ENCODE results near the gene SCUBE3.

Gene SCUBE3

DNA sequence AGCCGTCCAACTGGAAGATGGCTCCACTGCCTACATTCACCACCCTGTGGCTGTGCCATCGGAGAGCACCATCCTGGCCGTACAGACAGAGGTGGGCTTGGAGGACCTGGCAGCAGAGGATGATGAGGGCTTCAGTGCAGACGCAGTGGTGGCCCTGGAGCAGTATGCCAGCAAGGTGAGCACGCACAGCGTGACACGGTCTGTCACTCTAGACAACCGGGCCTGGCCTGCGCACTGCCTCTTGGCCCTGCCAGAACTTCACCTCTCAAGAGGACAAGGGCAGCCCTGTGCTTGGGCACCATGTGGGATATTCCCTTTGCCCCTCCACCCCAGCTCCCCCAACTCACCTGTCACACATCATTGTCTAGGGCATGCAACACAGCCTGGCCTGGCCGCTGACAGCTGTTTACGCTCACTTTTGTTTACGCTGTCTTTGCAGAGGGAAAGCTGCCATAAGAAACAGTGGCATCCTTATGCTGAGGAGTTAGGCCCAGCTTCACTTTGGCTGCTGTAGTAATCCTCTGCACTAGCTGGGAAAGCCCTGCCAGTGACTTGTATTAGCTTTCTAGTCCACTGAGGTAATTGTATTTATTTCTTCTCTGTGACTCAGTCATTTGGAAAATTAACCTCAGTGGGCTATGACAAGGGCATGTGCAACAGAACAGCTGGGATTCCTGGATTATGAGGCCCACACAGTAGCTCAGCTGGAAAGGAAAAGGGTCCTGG is 74.1 kb downstream of the SCUBE3 start:
- H4K20me1 ChIP-seq (ENCODE audit: insufficient read depth, low read length, poor library complexity, severe bottlenecking): no peaks in the 10 kb centered on the region
- H3K9me2 ChIP-seq (replicated peaks; ENCODE audit: low read depth, low read length): no peaks in the 10 kb centered on the region
- TF ChIP-seq, protein P1, sequence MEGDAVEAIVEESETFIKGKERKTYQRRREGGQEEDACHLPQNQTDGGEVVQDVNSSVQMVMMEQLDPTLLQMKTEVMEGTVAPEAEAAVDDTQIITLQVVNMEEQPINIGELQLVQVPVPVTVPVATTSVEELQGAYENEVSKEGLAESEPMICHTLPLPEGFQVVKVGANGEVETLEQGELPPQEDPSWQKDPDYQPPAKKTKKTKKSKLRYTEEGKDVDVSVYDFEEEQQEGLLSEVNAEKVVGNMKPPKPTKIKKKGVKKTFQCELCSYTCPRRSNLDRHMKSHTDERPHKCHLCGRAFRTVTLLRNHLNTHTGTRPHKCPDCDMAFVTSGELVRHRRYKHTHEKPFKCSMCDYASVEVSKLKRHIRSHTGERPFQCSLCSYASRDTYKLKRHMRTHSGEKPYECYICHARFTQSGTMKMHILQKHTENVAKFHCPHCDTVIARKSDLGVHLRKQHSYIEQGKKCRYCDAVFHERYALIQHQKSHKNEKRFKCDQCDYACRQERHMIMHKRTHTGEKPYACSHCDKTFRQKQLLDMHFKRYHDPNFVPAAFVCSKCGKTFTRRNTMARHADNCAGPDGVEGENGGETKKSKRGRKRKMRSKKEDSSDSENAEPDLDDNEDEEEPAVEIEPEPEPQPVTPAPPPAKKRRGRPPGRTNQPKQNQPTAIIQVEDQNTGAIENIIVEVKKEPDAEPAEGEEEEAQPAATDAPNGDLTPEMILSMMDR (conservative IDR thresholded peaks at IDR 0.05; ENCODE audit: low read length): no peak
- no peak for TF ChIP-seq EZH2phosphoT487 (IDR thresholded peaks at IDR 0.05; ENCODE audit: borderline replicate concordance)
- H3K4me2 ChIP-seq (ENCODE audit: low read depth, low read length, poor library complexity, severe bottlenecking): no peak overlapping the region
- no peaks in the 10 kb centered on the region for H3F3A ChIP-seq (ENCODE audit: low read depth)
- H2AFZ ChIP-seq (ENCODE audit: low read length): no peak overlapping the region
- H3K9ac ChIP-seq (ENCODE audit: low read depth, low read length, poor library complexity, severe bottlenecking): no peak overlapping the region
- H3K79me2 ChIP-seq (ENCODE audit: insufficient read depth, low read length): no peaks in the 10 kb centered on the region
- H3K36me3 ChIP-seq (ENCODE audit: insufficient read depth, low read length): peaks cover 36% of the 10 kb centered on the region; the same call in 1 of the 2 replicates
- H3K4me3 ChIP-seq (ENCODE audit: low read length, poor library complexity, severe bottlenecking): no peak overlapping the region
- no peaks in the 10 kb centered on the region for H3K9me3 ChIP-seq (ENCODE audit: insufficient read depth, low read depth, low read length)
- no peaks in the 10 kb centered on the region for H3K4me1 ChIP-seq (ENCODE audit: insufficient read depth, low read length, poor library complexity, severe bottlenecking)
- no peaks in the 10 kb centered on the region for H3K27me3 ChIP-seq (ENCODE audit: insufficient read depth, low read length, poor library complexity, severe bottlenecking)

DNA sequence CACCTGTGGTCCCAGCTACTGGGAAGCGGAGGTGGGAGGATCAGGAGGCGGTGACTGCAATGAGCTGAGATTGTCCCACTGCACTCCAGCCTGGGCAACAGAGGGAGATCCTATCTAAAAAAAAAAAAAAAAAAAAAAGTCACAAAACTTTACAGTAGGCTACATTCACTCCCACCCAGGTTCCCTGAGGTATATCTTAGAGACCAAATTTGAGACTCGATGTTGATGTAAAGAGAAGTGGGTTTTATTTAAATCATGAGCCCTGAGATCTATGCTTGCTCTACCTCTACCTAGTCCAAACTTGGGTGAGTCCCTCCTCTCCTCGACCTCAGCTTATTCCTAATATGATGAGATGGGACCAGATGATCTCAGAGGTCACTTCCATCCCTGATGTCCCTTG is 75.1 kb downstream of the SCUBE3 start:
- Histone ChIP-seq H3K79me2 (ENCODE audit: insufficient read depth, low read length) (no peaks in the 10 kb centered on the region), H3K9ac (ENCODE audit: low read depth, low read length, poor library complexity, severe bottlenecking) (no peak overlapping the region), H3K27me3 (ENCODE audit: insufficient read depth, low read length, poor library complexity, severe bottlenecking) (no peaks in the 10 kb centered on the region), H2AFZ (ENCODE audit: low read length) (no peak overlapping the region), H3K36me3 (ENCODE audit: insufficient read depth, low read length) (peaks cover 36% of the 10 kb centered on the region; the same call in 1 of the 2 replicates), H4K20me1 (ENCODE audit: insufficient read depth, low read length, poor library complexity, severe bottlenecking) (no peaks in the 10 kb centered on the region), H3K9me3 (ENCODE audit: insufficient read depth, low read depth, low read length) (no peaks in the 10 kb centered on the region), H3K4me2 (ENCODE audit: low read depth, low read length, poor library complexity, severe bottlenecking) (no peak overlapping the region), H3F3A (ENCODE audit: low read depth) (no peaks in the 10 kb centered on the region), H3K4me1 (ENCODE audit: insufficient read depth, low read length, poor library complexity, severe bottlenecking) (no peaks in the 10 kb centered on the region), H3K9me2 (replicated peaks; ENCODE audit: low read depth, low read length) (no peaks in the 10 kb centered on the region), H3K4me3 (ENCODE audit: low read length, poor library complexity, severe bottlenecking) (no peak overlapping the region)
- no peak for TF ChIP-seq EZH2phosphoT487 (IDR thresholded peaks at IDR 0.05; ENCODE audit: borderline replicate concordance)
- TF ChIP-seq, protein P1 (conservative IDR thresholded peaks at IDR 0.05; ENCODE audit: low read length): no peak

DNA sequence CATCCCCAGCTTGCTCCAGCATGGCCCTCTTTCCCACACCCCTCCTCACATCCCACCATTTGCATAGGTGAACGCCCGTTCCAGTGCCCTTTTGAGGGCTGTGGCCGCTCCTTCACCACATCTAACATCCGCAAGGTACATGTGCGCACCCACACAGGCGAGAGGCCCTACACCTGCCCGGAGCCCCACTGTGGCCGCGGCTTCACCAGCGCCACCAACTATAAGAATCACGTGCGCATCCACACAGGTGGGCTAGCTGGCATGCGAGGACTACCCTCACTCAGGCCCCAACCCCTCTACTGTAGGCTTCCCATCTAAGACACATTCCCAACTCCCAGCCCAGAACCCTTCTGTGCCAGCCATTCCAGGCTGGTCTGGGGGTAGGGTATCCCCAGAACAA is 77.7 kb downstream of the SCUBE3 start:
- TF ChIP-seq, protein P1 (conservative IDR thresholded peaks at IDR 0.05; ENCODE audit: low read length): no peak
- no peak for TF ChIP-seq EZH2phosphoT487 (IDR thresholded peaks at IDR 0.05; ENCODE audit: borderline replicate concordance)
- no peaks in the 10 kb centered on the region for H3K79me2 ChIP-seq (ENCODE audit: insufficient read depth, low read length)
- no peaks in the 10 kb centered on the region for H3K27me3 ChIP-seq (ENCODE audit: insufficient read depth, low read length, poor library complexity, severe bottlenecking)
- H3K9ac ChIP-seq (ENCODE audit: low read depth, low read length, poor library complexity, severe bottlenecking): no peak overlapping the region
- H3F3A ChIP-seq (ENCODE audit: low read depth): no peaks in the 10 kb centered on the region
- H3K9me3 ChIP-seq (ENCODE audit: insufficient read depth, low read depth, low read length): no peaks in the 10 kb centered on the region
- H4K20me1 ChIP-seq (ENCODE audit: insufficient read depth, low read length, poor library complexity, severe bottlenecking): no peaks in the 10 kb centered on the region
- H3K36me3 ChIP-seq (ENCODE audit: insufficient read depth, low read length): peaks cover 25% of the 10 kb centered on the region; the same call in 1 of the 2 replicates
- no peak overlapping the region for H2AFZ ChIP-seq (ENCODE audit: low read length)
- H3K4me3 ChIP-seq (ENCODE audit: low read length, poor library complexity, severe bottlenecking): no peak overlapping the region
- peaks cover 21% of the 10 kb centered on the region for H3K4me1 ChIP-seq (ENCODE audit: insufficient read depth, low read length, poor library complexity, severe bottlenecking)
- no peaks in the 10 kb centered on the region for H3K9me2 ChIP-seq (replicated peaks; ENCODE audit: low read depth, low read length)
- H3K4me2 ChIP-seq (ENCODE audit: low read depth, low read length, poor library complexity, severe bottlenecking): no peak overlapping the region
